GM12878 (cell line): ENCODE measurements around the gene SLC49A4.

ENCODE experiments used
- EP300 ChIP-seq, 2 experiments: fragments of 150-350 bp in 1 of 2; IDR thresholded peaks; 2 replicates each; pipeline ENCODE4 v1.6.1; 2011 to 2012; ENCODE audit warnings: low read depth in 2 of 2, low read length in 2 of 2, borderline replicate concordance in 1 of 2, improper control_type of control experiment in 1 of 2, inconsistent platforms in 1 of 2; ENCODE audit not compliant: control insufficient read depth in 1 of 2
- FOS ChIP-seq: IDR thresholded peaks from 3 replicates; pipeline ENCODE4 v1.6.1; 2011; ENCODE audit warnings: borderline replicate concordance; ENCODE audit not compliant: insufficient read length; ENCODE audit errors: extremely low read depth
- HCFC1 ChIP-seq: fragments of 150-350 bp; IDR thresholded peaks from 2 replicates; pipeline ENCODE4 v1.6.1; 2014; ENCODE audit warnings: low read length
- KDM1A ChIP-seq: fragments of 200-600 bp; sonication (generic); IDR thresholded peaks from 2 replicates; pipeline ENCODE4 v1.6.1; 2016; ENCODE audit warnings: borderline replicate concordance
- MXI1 ChIP-seq: fragments of 150-350 bp; IDR thresholded peaks from 2 replicates; pipeline ENCODE4 v1.6.1; 2011; ENCODE audit warnings: low read depth, mild to moderate bottlenecking, inconsistent platforms, low read length, improper control_type of control experiment
- NFYB ChIP-seq: IDR thresholded peaks from 2 replicates; pipeline ENCODE4 v1.6.1; 2011; ENCODE audit warnings: low read depth, mild to moderate bottlenecking, low read length, improper control_type of control experiment, moderate library complexity; ENCODE audit not compliant: insufficient read depth
- POLR2AphosphoS5 ChIP-seq: IDR thresholded peaks from 2 replicates; pipeline ENCODE4 v1.6.1; 2011; ENCODE audit warnings: mild to moderate bottlenecking, low read length, inconsistent platforms
- TF ChIP-seq, protein P1 (sequence below), 3 experiments: IDR thresholded peaks in 2 of 3; conservative IDR thresholded peaks in 1 of 3; 2 replicates each; pipeline ENCODE4 v1.5.1; 2011; ENCODE audit warnings: low read depth in 3 of 3, low read length in 3 of 3, mild to moderate bottlenecking in 3 of 3, control low read depth in 2 of 3, moderate library complexity in 2 of 3, inconsistent platforms in 1 of 3, mixed read lengths in 1 of 3; ENCODE audit not compliant: control insufficient read depth in 2 of 3, insufficient read depth in 1 of 3; ENCODE audit errors: extremely low read depth in 1 of 3
- TF ChIP-seq, protein P2 (sequence below): IDR thresholded peaks from 2 replicates; pipeline ENCODE4 v1.6.1; 2012; ENCODE audit warnings: low read depth, low read length, improper control_type of control experiment

DNA sequence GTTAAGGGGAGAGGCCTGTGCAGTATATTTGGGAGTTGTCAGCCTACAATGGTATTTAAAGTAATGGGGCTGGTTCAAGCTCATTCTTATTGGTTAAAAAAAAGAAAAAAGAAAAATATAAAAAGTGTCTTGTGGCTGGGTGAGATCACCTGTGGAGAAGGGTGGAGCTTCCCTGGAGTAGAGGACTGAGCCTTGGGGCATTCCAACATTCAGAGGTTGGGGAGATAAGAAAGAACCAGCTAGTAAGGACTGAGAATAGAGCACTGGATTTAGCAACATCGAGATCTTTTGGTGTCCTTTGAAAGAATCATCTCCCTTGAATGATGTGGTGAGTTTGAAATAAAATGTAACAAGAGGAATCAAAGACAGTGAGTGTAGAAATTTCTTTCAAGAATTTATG lies 5.2 kb downstream of the SLC49A4 start:
- TF ChIP-seq NFYB (no peak), KDM1A (no peak), HCFC1 (no peak), POLR2AphosphoS5 (no peak), MXI1 (no peak), EP300 (IDR thresholded peaks at IDR 0.05; ENCODE audit: borderline replicate concordance in 1 of 2, control insufficient read depth in 1 of 2, low read depth in 2 of 2, low read length in 2 of 2) (no peak), FOS (no peak)
- TF ChIP-seq, protein P1, sequence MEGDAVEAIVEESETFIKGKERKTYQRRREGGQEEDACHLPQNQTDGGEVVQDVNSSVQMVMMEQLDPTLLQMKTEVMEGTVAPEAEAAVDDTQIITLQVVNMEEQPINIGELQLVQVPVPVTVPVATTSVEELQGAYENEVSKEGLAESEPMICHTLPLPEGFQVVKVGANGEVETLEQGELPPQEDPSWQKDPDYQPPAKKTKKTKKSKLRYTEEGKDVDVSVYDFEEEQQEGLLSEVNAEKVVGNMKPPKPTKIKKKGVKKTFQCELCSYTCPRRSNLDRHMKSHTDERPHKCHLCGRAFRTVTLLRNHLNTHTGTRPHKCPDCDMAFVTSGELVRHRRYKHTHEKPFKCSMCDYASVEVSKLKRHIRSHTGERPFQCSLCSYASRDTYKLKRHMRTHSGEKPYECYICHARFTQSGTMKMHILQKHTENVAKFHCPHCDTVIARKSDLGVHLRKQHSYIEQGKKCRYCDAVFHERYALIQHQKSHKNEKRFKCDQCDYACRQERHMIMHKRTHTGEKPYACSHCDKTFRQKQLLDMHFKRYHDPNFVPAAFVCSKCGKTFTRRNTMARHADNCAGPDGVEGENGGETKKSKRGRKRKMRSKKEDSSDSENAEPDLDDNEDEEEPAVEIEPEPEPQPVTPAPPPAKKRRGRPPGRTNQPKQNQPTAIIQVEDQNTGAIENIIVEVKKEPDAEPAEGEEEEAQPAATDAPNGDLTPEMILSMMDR (IDR thresholded peaks at IDR 0.05 in 2 of 3, conservative IDR thresholded peaks at IDR 0.05 in 1 of 3; ENCODE audit: control insufficient read depth in 2 of 3, extremely low read depth in 1 of 3, insufficient read depth in 1 of 3, low read depth in 3 of 3, low read length in 3 of 3), result no peak
- TF ChIP-seq, protein P2, sequence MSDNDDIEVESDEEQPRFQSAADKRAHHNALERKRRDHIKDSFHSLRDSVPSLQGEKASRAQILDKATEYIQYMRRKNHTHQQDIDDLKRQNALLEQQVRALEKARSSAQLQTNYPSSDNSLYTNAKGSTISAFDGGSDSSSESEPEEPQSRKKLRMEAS, result no peak
